Neutrophil (primary cell): ENCODE measurements around the gene PGM2L1.
A peak's percentile ranks its signal among the peaks of the same experiment; 100 is the strongest.

ENCODE experiments used
- H3K27ac ChIP-seq: fragments of 200-600 bp; sonication (generic); 2 replicates; pipeline ENCODE4 v1.5.1; 2016; ENCODE audit warnings: mild to moderate bottlenecking, moderate library complexity
- H3K27me3 ChIP-seq: fragments of 200-600 bp; sonication (generic); 2 replicates; pipeline ENCODE4 v1.6.0; 2016; ENCODE audit warnings: mild to moderate bottlenecking
- H3K36me3 ChIP-seq: fragments of 200-600 bp; sonication (generic); 2 replicates; pipeline ENCODE4 v1.5.1; 2017
- H3K4me1 ChIP-seq, 2 experiments: fragments of 200-600 bp in 1 of 2; sonication (generic) in 1 of 2; 1 replicate in 1 of 2; 2 replicates in 1 of 2; pipeline versions ENCODE4 v1.5.1 to v1.6.1; 2013 to 2016; ENCODE audit warnings: low read depth in 1 of 2, low read length in 1 of 2, mild to moderate bottlenecking in 1 of 2, moderate library complexity in 1 of 2; ENCODE audit not compliant: control insufficient read depth in 1 of 2, insufficient read depth in 1 of 2
- H3K4me3 ChIP-seq, 2 experiments: fragments of 200-600 bp in 1 of 2; sonication (generic) in 1 of 2; 1 replicate in 1 of 2; 2 replicates in 1 of 2; pipeline ENCODE4 v1.5.1; 2013 to 2016; ENCODE audit warnings: low read depth in 1 of 2, low read length in 1 of 2, mild to moderate bottlenecking in 1 of 2, moderate library complexity in 1 of 2
- H3K9me3 ChIP-seq: fragments of 200-600 bp; sonication (generic); 2 replicates; pipeline ENCODE4 v1.5.1; 2016
- CTCF ChIP-seq: fragments of 200-600 bp; sonication (generic); IDR thresholded peaks from 2 replicates; pipeline ENCODE4 v1.5.1; 2016; ENCODE audit warnings: antibody characterized with exemption

PGM2L1 gene

GRCh38 chr11:74398244-74399159 lies at the start of gene PGM2L1:
Gene PGM2L1 (minus strand): TSS chr11:74398433. CDS start chr11:74398161, 272 bp downstream.
- Histone ChIP-seq H3K4me1 (peaks cover 14 to 16% of the 10 kb centered on the region in 2 experiments), H3K27me3 (no peaks in the 10 kb centered on the region), H3K4me3 (peak within 1 kb of the TSS; percentile 78 to 91), H3K36me3 (no peaks in the 10 kb centered on the region), H3K27ac (peak within 1 kb of the TSS; percentile 67), H3K9me3 (no peaks in the 10 kb centered on the region)
- TF ChIP-seq CTCF, result no peak

DNA sequence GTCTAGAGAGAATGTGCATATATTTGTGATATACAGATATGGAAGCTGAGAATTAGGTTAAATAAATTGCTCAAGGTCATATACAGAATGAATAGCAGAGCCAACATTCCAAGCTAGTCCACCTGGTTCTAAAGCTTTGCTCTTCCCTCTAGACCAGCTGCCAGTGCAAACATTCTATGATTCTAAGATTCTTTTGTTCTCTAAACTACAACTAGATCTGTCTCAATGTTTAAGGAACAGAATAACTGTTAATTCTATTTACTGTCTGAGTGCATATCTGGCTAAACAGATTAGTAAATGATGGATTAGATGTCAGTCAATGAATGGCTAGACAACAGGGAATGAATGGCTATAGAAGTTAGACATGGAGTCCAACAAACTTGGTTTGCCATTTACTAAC lies 49.5 kb upstream of the PGM2L1 start:
- no peak for TF ChIP-seq CTCF
- peaks cover 21 to 23% of the 10 kb centered on the region in 2 experiments for H3K4me1 ChIP-seq
- H3K36me3 ChIP-seq, result peaks cover 10% of the 10 kb centered on the region
- no peak overlapping the region for H3K27ac ChIP-seq
- no peaks in the 10 kb centered on the region for H3K9me3 ChIP-seq
- no peak overlapping the region for H3K4me3 ChIP-seq
- no peaks in the 10 kb centered on the region for H3K27me3 ChIP-seq

DNA sequence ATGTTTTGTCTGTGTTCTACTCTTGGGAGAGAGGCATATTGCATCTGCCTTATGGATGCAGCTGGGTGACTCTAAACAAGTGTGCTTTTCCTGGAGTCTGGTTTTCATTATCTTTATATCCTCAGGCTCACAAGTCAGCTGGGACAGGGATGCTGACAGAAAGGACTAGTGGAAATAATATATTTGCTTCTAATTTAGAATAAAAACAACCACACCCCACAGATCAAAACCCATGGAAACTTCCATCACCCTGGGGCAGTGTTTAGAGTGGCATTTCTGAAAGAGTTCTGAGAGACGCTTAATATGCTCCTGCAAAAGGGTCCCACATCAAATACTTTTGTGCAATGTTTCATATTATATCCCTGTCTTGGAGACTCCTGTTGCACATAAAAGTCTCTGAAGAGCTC lies 48.3 kb upstream of the PGM2L1 start:
- no peak for TF ChIP-seq CTCF
- Histone ChIP-seq H3K27ac (no peak overlapping the region), H3K9me3 (no peaks in the 10 kb centered on the region), H3K27me3 (no peaks in the 10 kb centered on the region), H3K4me1 (peaks cover 21% of the 10 kb centered on the region in 2 experiments), H3K36me3 (peaks cover 3% of the 10 kb centered on the region), H3K4me3 (no peak overlapping the region)

DNA sequence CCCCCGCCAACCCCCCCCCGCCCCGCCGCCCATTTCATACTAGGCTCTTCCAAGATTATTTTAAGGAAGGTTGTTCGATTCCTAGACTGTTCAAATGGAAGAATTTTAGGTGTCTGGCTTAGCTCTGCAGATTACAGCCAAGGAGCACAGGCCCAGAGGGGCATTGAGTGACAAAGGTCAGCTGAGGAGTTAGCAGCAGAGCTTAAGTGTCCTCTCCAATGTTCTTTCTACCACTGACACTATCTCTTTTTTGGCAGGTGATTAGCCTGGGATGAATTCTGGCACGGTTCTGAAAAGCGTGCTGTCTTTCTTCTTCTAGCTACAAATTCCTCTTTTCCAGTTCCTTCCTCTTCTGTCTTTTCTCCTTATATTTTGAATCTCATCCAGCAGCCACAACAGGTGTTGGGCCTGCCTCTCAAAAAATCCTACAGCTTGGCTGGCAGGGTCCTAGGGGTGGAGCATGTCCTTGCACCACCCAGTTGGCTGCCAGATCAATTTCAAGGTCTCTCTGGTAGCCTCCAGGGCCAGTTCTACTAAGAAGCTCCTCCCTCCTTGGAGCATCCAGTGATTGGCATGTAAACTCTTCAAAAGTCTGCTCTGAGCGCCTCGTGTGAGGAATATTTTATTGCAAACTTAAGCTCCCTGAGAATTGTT lies 46.1 kb upstream of the PGM2L1 start:
- Histone ChIP-seq H3K4me3 (no peak overlapping the region), H3K9me3 (no peaks in the 10 kb centered on the region), H3K27ac (no peak overlapping the region), H3K36me3 (peaks cover 3% of the 10 kb centered on the region), H3K4me1 (peaks cover 7 to 8% of the 10 kb centered on the region in 2 experiments), H3K27me3 (no peaks in the 10 kb centered on the region)
- no peak for TF ChIP-seq CTCF

GRCh38 chr11:74443071-74443864 lies 45.0 kb upstream of the PGM2L1 start:
- no peaks in the 10 kb centered on the region for H3K27me3 ChIP-seq
- no peak overlapping the region for H3K27ac ChIP-seq
- H3K4me1 ChIP-seq, result no peaks in the 10 kb centered on the region
- no peak overlapping the region for H3K4me3 ChIP-seq
- no peak for TF ChIP-seq CTCF
- H3K36me3 ChIP-seq, result peaks cover 3% of the 10 kb centered on the region
- no peaks in the 10 kb centered on the region for H3K9me3 ChIP-seq
